PFSK-1 (cell line): ENCODE results near the gene KLHDC8A.

ENCODE experiments used
- POLR2AphosphoS5 ChIP-seq: IDR thresholded peaks from 2 replicates; pipeline ENCODE4 v1.6.1; 2012; ENCODE audit warnings: low read depth, mild to moderate bottlenecking, control low read depth, low read length, moderate library complexity
- TAF1 ChIP-seq: IDR thresholded peaks from 2 replicates; pipeline ENCODE4 v1.6.1; 2012; ENCODE audit warnings: low read length, control low read depth, borderline replicate concordance; ENCODE audit not compliant: insufficient read depth
- TF ChIP-seq, protein P1 (sequence below), 2 experiments: IDR thresholded peaks; 2 replicates each; pipeline versions ENCODE4 v1.6.1 to v1.8.0; 2011 to 2012; ENCODE audit warnings: low read depth in 2 of 2, low read length in 2 of 2, control low read depth in 1 of 2, inconsistent platforms in 1 of 2, mild to moderate bottlenecking in 1 of 2, moderate library complexity in 1 of 2; ENCODE audit not compliant: insufficient read depth in 1 of 2

DNA sequence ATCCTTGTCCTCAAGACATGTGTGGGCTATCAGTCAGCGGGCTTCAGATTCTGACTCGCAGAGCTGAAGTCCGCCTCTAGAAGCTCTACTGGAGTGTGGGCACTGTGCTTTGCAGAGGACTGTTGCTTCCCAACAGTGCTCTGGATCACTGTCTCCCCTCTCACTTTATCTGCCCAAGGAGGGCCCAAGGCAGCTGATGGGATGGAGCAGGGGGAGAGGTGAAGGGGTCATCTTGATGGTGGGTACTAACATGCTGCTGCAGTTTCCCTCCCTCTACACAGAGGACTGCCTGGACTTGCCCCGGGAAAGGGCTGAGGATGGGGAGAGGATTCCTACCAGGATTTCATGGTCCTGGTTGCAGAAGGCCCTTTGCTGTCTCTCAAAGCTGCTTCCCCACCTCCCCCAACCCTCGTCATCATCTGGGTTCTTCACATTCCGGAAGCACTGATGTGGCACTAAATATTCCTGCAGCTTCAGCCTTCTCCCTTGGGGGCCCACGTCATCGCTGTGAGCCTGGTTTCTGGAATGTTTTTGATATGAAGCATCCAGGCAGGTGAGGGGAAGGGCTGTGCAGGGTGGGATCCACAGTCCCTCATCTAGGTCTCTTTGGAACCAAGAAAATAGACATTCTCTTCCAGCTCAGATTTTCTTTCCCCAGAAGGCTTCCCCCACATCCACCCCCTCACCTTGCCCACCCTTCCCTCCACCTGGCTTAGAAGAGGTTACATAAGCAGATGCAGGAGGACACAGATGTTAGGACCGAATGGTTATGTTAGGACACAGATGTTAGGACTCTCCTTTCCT is 58.3 kb downstream of the KLHDC8A start:
- TF ChIP-seq, protein P1, sequence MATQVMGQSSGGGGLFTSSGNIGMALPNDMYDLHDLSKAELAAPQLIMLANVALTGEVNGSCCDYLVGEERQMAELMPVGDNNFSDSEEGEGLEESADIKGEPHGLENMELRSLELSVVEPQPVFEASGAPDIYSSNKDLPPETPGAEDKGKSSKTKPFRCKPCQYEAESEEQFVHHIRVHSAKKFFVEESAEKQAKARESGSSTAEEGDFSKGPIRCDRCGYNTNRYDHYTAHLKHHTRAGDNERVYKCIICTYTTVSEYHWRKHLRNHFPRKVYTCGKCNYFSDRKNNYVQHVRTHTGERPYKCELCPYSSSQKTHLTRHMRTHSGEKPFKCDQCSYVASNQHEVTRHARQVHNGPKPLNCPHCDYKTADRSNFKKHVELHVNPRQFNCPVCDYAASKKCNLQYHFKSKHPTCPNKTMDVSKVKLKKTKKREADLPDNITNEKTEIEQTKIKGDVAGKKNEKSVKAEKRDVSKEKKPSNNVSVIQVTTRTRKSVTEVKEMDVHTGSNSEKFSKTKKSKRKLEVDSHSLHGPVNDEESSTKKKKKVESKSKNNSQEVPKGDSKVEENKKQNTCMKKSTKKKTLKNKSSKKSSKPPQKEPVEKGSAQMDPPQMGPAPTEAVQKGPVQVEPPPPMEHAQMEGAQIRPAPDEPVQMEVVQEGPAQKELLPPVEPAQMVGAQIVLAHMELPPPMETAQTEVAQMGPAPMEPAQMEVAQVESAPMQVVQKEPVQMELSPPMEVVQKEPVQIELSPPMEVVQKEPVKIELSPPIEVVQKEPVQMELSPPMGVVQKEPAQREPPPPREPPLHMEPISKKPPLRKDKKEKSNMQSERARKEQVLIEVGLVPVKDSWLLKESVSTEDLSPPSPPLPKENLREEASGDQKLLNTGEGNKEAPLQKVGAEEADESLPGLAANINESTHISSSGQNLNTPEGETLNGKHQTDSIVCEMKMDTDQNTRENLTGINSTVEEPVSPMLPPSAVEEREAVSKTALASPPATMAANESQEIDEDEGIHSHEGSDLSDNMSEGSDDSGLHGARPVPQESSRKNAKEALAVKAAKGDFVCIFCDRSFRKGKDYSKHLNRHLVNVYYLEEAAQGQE (IDR thresholded peaks at IDR 0.05; ENCODE audit: insufficient read depth in 1 of 2, low read depth in 2 of 2, low read length in 2 of 2): no peak
- TF ChIP-seq POLR2AphosphoS5: no peak
- no peak for TF ChIP-seq TAF1
